Adrenal gland (tissue), 12 donors: Measurements from ENCODE around the gene OAS1. TPM values are rescaled to one million over a fixed set of nuclear protein-coding genes. Genes with fewer than 3 reads are reported as not detected.

Source experiments
- DNase-seq, 7 donors: peaks; one replicate each; pipeline ENCODE4 v3.0.0-alpha.2; 2019 to 2020
- H3K27ac ChIP-seq, 5 donors: fragments of 200-600 bp; sonication (generic) in 4 of 5; 1 replicate in 3 of 5; 2 replicates in 2 of 5; pipeline versions ENCODE4 v1.5.1 to v1.8.0; 2016 to 2020; ENCODE audit warnings: mild to moderate bottlenecking in 1 of 5
- H3K27me3 ChIP-seq: fragments of 200-600 bp; 2 replicates; pipeline ENCODE4 v1.8.0; 2021
- H3K36me3 ChIP-seq, 2 donors: fragments of 200-600 bp; replicated peaks in 1 of 2; 1 replicate in 1 of 2; 2 replicates in 1 of 2; pipeline versions ENCODE4 v1.5.1 to v1.8.0; 2018 to 2022
- H3K4me1 ChIP-seq, 2 donors: fragments of 200-600 bp; replicated peaks in 1 of 2; 1 replicate in 1 of 2; 2 replicates in 1 of 2; pipeline versions ENCODE4 v1.5.1 to v1.8.0; 2018 to 2021
- H3K4me3 ChIP-seq, 4 donors: fragments of 200-600 bp; sonication (generic) in 3 of 4; one replicate each; pipeline ENCODE4 v1.5.1; 2016 to 2018
- H3K9me3 ChIP-seq, 3 donors: fragments of 200-600 bp; sonication (generic) in 1 of 3; replicated peaks in 1 of 3; 1 replicate in 2 of 3; 2 replicates in 1 of 3; pipeline versions ENCODE4 v1.5.1 to v1.8.0; 2016 to 2021
- CTCF ChIP-seq, 6 experiments: fragments of 450-650 bp in 4 of 6; fragments of 200-600 bp in 2 of 6; sonication (generic) in 1 of 6; IDR thresholded peaks; 1 replicate in 5 of 6; 2 replicates in 1 of 6; pipeline versions ENCODE4 v1.5.1 to v1.8.0; 2016 to 2021; ENCODE audit warnings: antibody characterized with exemption in 6 of 6, mild to moderate bottlenecking in 2 of 6, moderate library complexity in 1 of 6
- POLR2A ChIP-seq, 2 donors: fragments of 450-650 bp; IDR thresholded peaks; one replicate each; pipeline ENCODE4 v1.6.1; 2017; ENCODE audit warnings: antibody characterized with exemption in 2 of 2, mild to moderate bottlenecking in 2 of 2, moderate library complexity in 1 of 2
- WGBS, 4 donors: extraction: QIAGEN DNeasy Blood & Tissue Kit in 2 of 4; methylation state at CpG; one replicate each; pipeline versions ENCODE4 v1.1.5 to v1.1.7; 2013 to 2017; 5-methylcytosine and 5-hydroxymethylcytosine counted together
- intact Hi-C, 2 donors: fragments of 100-400 bp; cut with DNase I; formaldehyde crosslinking; loops; one replicate each; pipeline versions ENCODE4 v1.14.1 to v1.15.0; 2022 to 2023
- polyA plus RNA-seq, 3 donors: library from polyadenylated mRNA; stranded (reverse); fragments of 200-250 nt in 2 of 3; fragments of 350-450 nt in 1 of 3; fragmentation: Illumina TruSeq in 1 of 3; extraction: RNeasy Lipid Tissue Mini Kit (QIAGEN cat#74804) in 1 of 3; gene quantifications; one replicate each; pipeline ENCODE4 v1.2.3, GENCODE V29; 2013 to 2014
- total RNA-seq, 9 donors: library from RNA; depleted of rRNA in 4 of 9; stranded (reverse); fragments of >200 nt in 4 of 9; fragments of 120-200 nt in 1 of 9; fragmentation: NEBNext Ultra II Directional in 1 of 9; extraction: Animal tissue kit (Norgen Biotek cat#: 25700) in 1 of 9; gene quantifications; one replicate each; pipeline versions ENCODE4 v1.1.0 to v1.2.4, GENCODE V29; 2013 to 2023
- donor health status: healthy with polysubstance abuse.
- donor health status: Bipolar disorder and iron deficiency.
- donor health status: DM: yes; HTN: yes; CAD: no.
- donor health status: DM: no; HTN: no; CAD: no.
- donor health status: DM: no; HTN: no; CAD: no.
- donor health status: DM: yes; HTN: yes; CAD: no.

The OAS1 gene
- total and polyA plus RNA-seq, 12 donors, result 9.1 to 32.0 (median 18.3) TPM

- intact Hi-C loops, result no loop called here
- Histone ChIP-seq H3K4me1 (no peaks in the 10 kb centered on the region), H3K9me3 (no peaks in the 10 kb centered on the region), H3K27ac (no peak overlapping the region), H3K27me3 (no peaks in the 10 kb centered on the region), H3K36me3 (no peaks in the 10 kb centered on the region), H3K4me3 (no peak overlapping the region)
- 53 to 66% (median 61%) methylated on average over 2 of the region's 2 CpGs for WGBS, 4 donors
- no peak for TF ChIP-seq CTCF (IDR thresholded peaks at IDR 0.05)
- no peak for TF ChIP-seq POLR2A (IDR thresholded peaks at IDR 0.05)
- DNase-seq, result no peak
These were observed 21.5 kb upstream of the OAS1 start for GRCh38 chr12:112885236-112885635.

GRCh38 chr12:112887550-112887949, 19.2 kb upstream of the OAS1 start:
- Histone ChIP-seq H3K4me3 (no peak overlapping the region), H3K27ac (no peak overlapping the region), H3K36me3 (no peaks in the 10 kb centered on the region), H3K27me3 (no peaks in the 10 kb centered on the region), H3K4me1 (peaks cover 0 to 11% of the 10 kb centered on the region in 2 donors), H3K9me3 (no peaks in the 10 kb centered on the region)
- DNase-seq, result no peak
- 40 to 48% (median 44%) methylated on average over 2 of the region's 2 CpGs for WGBS, 4 donors
- intact Hi-C loops, result no loop called here
- TF ChIP-seq POLR2A (IDR thresholded peaks at IDR 0.05) (no peak), CTCF (IDR thresholded peaks at IDR 0.05) (no peak)

GRCh38 chr12:112891093-112892024, 15.4 kb upstream of the OAS1 start:
- no peak overlapping the region for H3K4me3 ChIP-seq
- no peaks in the 10 kb centered on the region for H3K9me3 ChIP-seq
- peak overlapping the region in 1 of 5 donors; percentile 42 for H3K27ac ChIP-seq
- no peaks in the 10 kb centered on the region for H3K36me3 ChIP-seq
- intact Hi-C loops, result no loop called here
- DNase-seq, result peak; percentile 59 to 86 (median 81)
- 49 to 77% (median 55%) methylated on average over 5 to 6 of the region's 6 CpGs for WGBS, 4 donors
- TF ChIP-seq CTCF (IDR thresholded peaks at IDR 0.05), result peak in 2 of 6 experiments; percentile 16 to 27
- no peak for TF ChIP-seq POLR2A (IDR thresholded peaks at IDR 0.05)
- H3K27me3 ChIP-seq, result no peaks in the 10 kb centered on the region
- peaks cover 0 to 12% of the 10 kb centered on the region in 2 donors for H3K4me1 ChIP-seq

GRCh38 chr12:112892856-112893255, 13.9 kb upstream of the OAS1 start:
- no peak for DNase-seq
- TF ChIP-seq CTCF (IDR thresholded peaks at IDR 0.05) (no peak), POLR2A (IDR thresholded peaks at IDR 0.05) (no peak)
- Histone ChIP-seq H3K36me3 (no peaks in the 10 kb centered on the region), H3K4me1 (peaks cover 0 to 12% of the 10 kb centered on the region in 2 donors), H3K4me3 (no peak overlapping the region), H3K9me3 (no peaks in the 10 kb centered on the region), H3K27ac (no peak overlapping the region), H3K27me3 (no peaks in the 10 kb centered on the region)
- intact Hi-C loops, result no loop called here
- 20 to 28% (median 27%) methylated on average over 2 of the region's 2 CpGs for WGBS, 4 donors
